GM19351 (cell line): Measurements from ENCODE around the gene SETD2.

Experiments used
- ATAC-seq: cut with Tn5 transposase; IDR thresholded peaks from one replicate; pipeline ENCODE4 v1.9.1; 2021; ENCODE audit warnings: mild to moderate bottlenecking, moderate library complexity; ENCODE audit not compliant: unreplicated experiment

SETD2 gene

GRCh38 chr3:46999516-47000197, 164.3 kb downstream of the SETD2 start:
- ATAC-seq: no peak

- no peak for ATAC-seq
These were observed 164.9 kb downstream of the SETD2 start for GRCh38 chr3:46998852-46999515.

- no peak for ATAC-seq
These were observed 165.6 kb downstream of the SETD2 start for GRCh38 chr3:46998121-46998851.

GRCh38 chr3:46997453-46998091, 166.3 kb downstream of the SETD2 start:
- no peak for ATAC-seq

GRCh38 chr3:46996689-46997452, 167.0 kb downstream of the SETD2 start:
- no peak for ATAC-seq

GRCh38 chr3:46995901-46996562, 167.9 kb downstream of the SETD2 start:
- no peak for ATAC-seq

GRCh38 chr3:46994801-46995731, 168.8 kb downstream of the SETD2 start:
- ATAC-seq: no peak

- no peak for ATAC-seq
These were observed 169.9 kb downstream of the SETD2 start for GRCh38 chr3:46993986-46994385.

GRCh38 chr3:46993292-46993691, 170.6 kb downstream of the SETD2 start:
- ATAC-seq: no peak

GRCh38 chr3:46992231-46992630, 171.7 kb downstream of the SETD2 start:
- ATAC-seq: no peak

- no peak for ATAC-seq
These were observed 172.3 kb downstream of the SETD2 start for GRCh38 chr3:46991406-46992165.

GRCh38 chr3:46990573-46991374, 173.1 kb downstream of the SETD2 start:
- no peak for ATAC-seq

GRCh38 chr3:46989146-46989810, 174.6 kb downstream of the SETD2 start:
- ATAC-seq: no peak

GRCh38 chr3:46988616-46989015, 175.3 kb downstream of the SETD2 start:
- ATAC-seq: no peak

- peak; percentile 85 for ATAC-seq
These were observed 176.0 kb downstream of the SETD2 start for GRCh38 chr3:46987743-46988401.

- ATAC-seq: peak; percentile 6
These were observed 176.6 kb downstream of the SETD2 start for GRCh38 chr3:46987319-46987742.
